ENCODE data around the gene ZNF140.

- no peak for TF ChIP-seq CTCF (IDR thresholded peaks at IDR 0.05; ENCODE audit: insufficient read depth, low read length, poor library complexity, severe bottlenecking)
- no peak for TF ChIP-seq EZH2phosphoT487 (conservative IDR thresholded peaks at IDR 0.05; ENCODE audit: low read length)
These were observed 44.0 kb downstream of the ZNF140 start for GRCh38 chr12:133124674-133125073.
